HG02759 (cell line): ENCODE data around the gene PRRC2A.

Experiments used
- ATAC-seq: cut with Tn5 transposase; IDR thresholded peaks from one replicate; pipeline ENCODE4 v1.9.1; 2021; ENCODE audit warnings: mild to moderate bottlenecking, moderate library complexity; ENCODE audit not compliant: unreplicated experiment

PRRC2A gene

DNA sequence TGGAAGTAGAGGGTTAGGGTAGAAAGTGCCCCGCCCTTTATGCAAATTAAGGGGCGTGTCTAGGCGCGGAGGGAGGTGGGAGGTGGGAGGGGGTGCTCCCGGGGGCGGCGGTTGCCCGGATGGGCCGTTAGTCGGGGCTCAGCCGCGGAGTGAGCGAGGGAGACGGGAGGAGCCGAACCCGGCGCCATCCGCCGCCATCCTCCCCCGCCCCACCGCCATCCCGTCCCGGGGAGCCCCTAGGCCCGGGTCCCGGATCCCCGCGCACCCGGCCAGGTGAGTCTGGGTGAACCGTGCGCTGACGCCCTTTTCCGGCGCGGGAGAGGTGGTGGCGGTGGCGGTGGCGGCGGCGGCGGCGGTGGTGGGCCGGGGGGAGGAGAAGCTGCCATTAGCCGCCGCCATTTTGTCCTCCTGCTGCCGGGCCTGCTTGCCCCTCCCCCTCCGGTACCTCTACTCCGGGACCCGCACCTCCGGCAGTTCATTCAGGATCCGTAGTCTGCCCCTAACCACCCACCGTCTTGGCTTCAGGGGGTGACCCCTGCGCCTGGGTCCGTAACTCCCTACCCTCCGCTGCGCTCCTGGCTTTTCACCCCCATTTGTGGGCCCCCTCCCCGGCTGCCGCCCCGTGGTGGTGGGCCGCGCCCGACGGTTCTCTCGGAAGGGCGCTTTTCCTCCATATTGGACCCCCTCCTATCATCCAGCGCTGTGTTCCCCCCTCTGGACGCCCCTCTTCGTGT, at the start of gene PRRC2A:
Gene PRRC2A, plus strand, starts transcription at position 130 of the 734 bp plus-strand sequence. CDS start 2,075 bp downstream, outside the sequence.
- ATAC-seq = peak; percentile 71

DNA sequence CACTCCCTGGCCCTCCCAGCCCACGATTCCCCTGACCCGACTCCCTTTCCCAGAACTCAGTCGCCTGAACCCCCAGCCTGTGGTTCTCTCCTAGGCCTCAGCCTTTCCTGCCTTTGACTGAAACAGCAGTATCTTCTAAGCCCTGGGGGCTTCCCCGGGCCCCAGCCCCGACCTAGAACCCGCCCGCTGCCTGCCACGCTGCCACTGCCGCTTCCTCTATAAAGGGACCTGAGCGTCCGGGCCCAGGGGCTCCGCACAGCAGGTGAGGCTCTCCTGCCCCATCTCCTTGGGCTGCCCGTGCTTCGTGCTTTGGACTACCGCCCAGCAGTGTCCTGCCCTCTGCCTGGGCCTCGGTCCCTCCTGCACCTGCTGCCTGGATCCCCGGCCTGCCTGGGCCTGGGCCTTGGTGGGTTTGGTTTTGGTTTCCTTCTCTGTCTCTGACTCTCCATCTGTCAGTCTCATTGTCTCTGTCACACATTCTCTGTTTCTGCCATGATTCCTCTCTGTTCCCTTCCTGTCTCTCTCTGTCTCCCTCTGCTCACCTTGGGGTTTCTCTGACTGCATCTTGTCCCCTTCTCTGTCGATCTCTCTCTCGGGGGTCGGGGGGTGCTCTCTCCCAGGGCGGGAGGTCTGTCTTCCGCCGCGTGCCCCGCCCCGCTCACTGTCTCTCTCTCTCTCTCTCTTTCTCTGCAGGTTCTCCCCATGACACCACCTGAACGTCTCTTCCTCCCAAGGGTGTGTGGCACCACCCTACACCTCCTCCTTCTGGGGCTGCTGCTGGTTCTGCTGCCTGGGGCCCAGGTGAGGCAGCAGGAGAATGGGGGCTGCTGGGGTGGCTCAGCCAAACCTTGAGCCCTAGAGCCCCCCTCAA, 48.2 kb upstream of the PRRC2A start, which contains the start of gene LTA:
Gene LTA, plus strand, starts transcription at position 249 of the 871 bp plus-strand sequence. Its CDS starts 454 bp downstream, at position 703.
- peak; percentile 30 for ATAC-seq

DNA sequence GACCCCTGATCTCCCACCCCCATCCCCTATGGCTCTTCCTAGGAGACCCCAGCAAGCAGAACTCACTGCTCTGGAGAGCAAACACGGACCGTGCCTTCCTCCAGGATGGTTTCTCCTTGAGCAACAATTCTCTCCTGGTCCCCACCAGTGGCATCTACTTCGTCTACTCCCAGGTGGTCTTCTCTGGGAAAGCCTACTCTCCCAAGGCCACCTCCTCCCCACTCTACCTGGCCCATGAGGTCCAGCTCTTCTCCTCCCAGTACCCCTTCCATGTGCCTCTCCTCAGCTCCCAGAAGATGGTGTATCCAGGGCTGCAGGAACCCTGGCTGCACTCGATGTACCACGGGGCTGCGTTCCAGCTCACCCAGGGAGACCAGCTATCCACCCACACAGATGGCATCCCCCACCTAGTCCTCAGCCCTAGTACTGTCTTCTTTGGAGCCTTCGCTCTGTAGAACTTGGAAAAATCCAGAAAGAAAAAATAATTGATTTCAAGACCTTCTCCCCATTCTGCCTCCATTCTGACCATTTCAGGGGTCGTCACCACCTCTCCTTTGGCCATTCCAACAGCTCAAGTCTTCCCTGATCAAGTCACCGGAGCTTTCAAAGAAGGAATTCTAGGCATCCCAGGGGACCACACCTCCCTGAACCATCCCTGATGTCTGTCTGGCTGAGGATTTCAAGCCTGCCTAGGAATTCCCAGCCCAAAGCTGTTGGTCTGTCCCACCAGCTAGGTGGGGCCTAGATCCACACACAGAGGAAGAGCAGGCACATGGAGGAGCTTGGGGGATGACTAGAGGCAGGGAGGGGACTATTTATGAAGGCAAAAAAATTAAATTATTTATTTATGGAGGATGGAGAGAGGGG, 47.0 kb upstream of the PRRC2A start:
- no peak for ATAC-seq

DNA sequence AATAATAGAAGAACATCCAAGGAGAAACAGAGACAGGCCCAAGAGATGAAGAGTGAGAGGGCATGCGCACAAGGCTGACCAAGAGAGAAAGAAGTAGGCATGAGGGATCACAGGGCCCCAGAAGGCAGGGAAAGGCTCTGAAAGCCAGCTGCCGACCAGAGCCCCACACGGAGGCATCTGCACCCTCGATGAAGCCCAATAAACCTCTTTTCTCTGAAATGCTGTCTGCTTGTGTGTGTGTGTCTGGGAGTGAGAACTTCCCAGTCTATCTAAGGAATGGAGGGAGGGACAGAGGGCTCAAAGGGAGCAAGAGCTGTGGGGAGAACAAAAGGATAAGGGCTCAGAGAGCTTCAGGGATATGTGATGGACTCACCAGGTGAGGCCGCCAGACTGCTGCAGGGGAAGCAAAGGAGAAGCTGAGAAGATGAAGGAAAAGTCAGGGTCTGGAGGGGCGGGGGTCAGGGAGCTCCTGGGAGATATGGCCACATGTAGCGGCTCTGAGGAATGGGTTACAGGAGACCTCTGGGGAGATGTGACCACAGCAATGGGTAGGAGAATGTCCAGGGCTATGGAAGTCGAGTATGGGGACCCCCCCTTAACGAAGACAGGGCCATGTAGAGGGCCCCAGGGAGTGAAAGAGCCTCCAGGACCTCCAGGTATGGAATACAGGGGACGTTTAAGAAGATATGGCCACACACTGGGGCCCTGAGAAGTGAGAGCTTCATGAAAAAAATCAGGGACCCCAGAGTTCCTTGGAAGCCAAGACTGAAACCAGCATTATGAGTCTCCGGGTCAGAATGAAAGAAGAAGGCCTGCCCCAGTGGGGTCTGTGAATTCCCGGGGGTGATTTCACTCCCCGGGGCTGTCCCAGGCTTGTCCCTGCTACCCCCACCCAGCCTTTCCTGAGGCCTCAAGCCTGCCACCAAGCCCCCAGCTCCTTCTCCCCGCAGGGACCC, 46.1 kb upstream of the PRRC2A start:
- no peak for ATAC-seq

DNA sequence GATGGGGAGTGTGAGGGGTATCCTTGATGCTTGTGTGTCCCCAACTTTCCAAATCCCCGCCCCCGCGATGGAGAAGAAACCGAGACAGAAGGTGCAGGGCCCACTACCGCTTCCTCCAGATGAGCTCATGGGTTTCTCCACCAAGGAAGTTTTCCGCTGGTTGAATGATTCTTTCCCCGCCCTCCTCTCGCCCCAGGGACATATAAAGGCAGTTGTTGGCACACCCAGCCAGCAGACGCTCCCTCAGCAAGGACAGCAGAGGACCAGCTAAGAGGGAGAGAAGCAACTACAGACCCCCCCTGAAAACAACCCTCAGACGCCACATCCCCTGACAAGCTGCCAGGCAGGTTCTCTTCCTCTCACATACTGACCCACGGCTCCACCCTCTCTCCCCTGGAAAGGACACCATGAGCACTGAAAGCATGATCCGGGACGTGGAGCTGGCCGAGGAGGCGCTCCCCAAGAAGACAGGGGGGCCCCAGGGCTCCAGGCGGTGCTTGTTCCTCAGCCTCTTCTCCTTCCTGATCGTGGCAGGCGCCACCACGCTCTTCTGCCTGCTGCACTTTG, 45.1 kb upstream of the PRRC2A start, which contains the start of gene TNF:
Gene TNF, plus strand, starts transcription at position 231 of the 567 bp plus-strand sequence. Its CDS starts 177 bp downstream, at position 408.
- ATAC-seq = no peak

DNA sequence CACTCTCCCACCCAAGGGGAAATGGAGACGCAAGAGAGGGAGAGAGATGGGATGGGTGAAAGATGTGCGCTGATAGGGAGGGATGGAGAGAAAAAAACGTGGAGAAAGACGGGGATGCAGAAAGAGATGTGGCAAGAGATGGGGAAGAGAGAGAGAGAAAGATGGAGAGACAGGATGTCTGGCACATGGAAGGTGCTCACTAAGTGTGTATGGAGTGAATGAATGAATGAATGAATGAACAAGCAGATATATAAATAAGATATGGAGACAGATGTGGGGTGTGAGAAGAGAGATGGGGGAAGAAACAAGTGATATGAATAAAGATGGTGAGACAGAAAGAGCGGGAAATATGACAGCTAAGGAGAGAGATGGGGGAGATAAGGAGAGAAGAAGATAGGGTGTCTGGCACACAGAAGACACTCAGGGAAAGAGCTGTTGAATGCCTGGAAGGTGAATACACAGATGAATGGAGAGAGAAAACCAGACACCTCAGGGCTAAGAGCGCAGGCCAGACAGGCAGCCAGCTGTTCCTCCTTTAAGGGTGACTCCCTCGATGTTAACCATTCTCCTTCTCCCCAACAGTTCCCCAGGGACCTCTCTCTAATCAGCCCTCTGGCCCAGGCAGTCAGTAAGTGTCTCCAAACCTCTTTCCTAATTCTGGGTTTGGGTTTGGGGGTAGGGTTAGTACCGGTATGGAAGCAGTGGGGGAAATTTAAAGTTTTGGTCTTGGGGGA, 44.4 kb upstream of the PRRC2A start:
- ATAC-seq = no peak

DNA sequence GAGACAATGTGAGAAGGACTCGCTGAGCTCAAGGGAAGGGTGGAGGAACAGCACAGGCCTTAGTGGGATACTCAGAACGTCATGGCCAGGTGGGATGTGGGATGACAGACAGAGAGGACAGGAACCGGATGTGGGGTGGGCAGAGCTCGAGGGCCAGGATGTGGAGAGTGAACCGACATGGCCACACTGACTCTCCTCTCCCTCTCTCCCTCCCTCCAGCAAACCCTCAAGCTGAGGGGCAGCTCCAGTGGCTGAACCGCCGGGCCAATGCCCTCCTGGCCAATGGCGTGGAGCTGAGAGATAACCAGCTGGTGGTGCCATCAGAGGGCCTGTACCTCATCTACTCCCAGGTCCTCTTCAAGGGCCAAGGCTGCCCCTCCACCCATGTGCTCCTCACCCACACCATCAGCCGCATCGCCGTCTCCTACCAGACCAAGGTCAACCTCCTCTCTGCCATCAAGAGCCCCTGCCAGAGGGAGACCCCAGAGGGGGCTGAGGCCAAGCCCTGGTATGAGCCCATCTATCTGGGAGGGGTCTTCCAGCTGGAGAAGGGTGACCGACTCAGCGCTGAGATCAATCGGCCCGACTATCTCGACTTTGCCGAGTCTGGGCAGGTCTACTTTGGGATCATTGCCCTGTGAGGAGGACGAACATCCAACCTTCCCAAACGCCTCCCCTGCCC, 43.5 kb upstream of the PRRC2A start:
- no peak for ATAC-seq

DNA sequence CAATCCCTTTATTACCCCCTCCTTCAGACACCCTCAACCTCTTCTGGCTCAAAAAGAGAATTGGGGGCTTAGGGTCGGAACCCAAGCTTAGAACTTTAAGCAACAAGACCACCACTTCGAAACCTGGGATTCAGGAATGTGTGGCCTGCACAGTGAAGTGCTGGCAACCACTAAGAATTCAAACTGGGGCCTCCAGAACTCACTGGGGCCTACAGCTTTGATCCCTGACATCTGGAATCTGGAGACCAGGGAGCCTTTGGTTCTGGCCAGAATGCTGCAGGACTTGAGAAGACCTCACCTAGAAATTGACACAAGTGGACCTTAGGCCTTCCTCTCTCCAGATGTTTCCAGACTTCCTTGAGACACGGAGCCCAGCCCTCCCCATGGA, 42.9 kb upstream of the PRRC2A start:
- ATAC-seq = no peak

DNA sequence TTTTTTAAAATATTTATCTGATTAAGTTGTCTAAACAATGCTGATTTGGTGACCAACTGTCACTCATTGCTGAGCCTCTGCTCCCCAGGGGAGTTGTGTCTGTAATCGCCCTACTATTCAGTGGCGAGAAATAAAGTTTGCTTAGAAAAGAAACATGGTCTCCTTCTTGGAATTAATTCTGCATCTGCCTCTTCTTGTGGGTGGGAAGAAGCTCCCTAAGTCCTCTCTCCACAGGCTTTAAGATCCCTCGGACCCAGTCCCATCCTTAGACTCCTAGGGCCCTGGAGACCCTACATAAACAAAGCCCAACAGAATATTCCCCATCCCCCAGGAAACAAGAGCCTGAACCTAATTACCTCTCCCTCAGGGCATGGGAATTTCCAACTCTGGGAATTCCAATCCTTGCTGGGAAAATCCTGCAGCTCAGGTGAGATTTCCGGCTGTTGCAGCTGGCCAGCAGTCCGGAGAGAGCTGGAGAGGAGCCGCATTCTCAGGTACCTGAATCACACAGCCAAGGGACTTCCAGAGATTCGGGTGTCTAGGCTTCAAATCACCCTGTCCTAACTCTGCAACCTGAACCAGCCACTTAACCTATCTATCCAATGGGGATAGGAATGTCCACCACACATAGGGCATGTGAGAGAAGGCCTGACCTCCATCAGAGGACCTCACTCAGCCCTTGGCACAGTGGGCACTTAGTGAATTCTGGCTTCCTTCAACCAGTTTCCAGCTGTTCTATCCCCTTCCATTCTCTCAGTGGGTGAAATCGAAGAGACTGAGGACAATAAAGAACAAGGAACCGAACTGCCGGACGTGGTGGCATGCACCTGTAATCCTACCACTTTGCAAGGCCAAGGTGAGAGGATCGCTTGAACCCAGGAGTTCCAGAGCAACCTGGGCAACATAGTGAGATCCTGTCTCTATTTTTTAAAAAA, 42.1 kb upstream of the PRRC2A start:
- ATAC-seq = no peak

DNA sequence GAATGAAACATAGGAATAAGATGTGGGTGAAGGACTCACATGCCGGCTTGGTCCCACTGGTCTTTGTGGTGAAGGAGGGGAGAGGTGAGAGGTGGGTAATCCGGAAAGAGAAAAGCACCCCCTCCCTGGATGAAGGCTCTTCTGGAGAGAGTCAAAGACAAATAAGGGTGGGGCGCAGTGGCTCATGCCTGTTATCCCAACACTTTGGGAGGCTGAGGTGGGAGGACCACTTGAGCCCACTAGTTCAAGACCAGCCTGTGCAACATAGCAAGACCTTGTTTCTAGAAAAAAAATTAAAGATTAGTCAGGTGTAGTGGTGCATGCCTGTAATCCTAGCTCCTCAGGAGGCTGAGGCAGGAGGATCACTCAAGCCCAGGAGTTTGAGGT, 41.4 kb upstream of the PRRC2A start:
- no peak for ATAC-seq

DNA sequence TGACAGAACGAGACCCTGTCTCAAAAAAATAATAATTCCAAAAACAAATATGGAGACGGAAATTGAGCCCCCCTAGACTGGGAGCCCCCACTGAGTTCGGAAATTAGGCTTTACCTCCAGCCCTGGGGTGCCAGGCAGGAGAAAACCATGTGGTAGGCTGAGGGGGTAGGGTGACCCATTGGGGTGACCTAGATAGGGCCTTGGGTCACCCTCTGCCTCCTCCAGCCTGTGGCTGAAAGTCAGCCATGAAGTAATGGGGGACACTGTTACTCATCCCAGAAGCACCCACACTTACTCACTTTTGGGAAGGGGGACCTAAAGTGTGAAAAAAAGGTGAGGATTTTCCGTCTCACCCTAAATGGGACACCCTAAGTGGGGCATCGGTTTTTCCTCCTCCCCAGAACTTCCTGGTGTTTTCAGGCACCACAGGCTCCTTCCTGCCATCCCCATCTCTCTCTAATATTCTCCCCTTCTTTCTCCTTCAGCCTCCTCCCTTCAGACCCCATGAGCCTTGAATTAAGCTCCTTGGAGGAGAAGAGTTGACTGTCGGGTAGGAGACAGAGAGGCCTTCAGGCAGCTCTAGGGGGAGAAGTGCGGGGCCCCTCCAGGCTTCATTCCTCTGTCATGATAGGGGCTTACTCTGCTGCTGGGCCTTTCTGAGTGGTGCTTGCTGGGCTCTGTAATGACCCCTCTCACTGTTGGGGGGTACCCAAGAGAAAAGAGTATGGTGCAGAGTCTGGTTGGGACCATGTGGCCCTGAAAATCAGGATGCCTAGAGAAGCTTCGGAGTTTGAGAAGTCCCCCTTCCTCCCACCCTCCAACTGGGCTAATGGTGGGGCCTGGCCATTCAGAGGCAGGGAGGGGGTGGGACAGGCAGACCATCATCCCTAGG, 40.7 kb upstream of the PRRC2A start:
- no peak for ATAC-seq

DNA sequence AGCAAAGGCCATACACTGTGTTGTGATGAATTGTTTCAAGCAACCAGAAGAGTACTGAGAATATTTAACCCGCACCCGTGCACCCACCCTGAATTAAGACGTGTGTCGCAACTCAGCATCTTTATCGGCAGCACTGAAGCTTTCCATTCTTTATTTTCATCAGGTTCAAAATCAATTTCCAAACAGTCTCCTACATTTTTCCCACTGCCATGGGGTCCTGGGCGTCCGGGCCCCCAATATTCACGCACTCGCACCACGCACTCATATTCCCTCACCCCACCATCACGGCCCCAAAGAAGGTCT, 40.1 kb upstream of the PRRC2A start:
- no peak for ATAC-seq

DNA sequence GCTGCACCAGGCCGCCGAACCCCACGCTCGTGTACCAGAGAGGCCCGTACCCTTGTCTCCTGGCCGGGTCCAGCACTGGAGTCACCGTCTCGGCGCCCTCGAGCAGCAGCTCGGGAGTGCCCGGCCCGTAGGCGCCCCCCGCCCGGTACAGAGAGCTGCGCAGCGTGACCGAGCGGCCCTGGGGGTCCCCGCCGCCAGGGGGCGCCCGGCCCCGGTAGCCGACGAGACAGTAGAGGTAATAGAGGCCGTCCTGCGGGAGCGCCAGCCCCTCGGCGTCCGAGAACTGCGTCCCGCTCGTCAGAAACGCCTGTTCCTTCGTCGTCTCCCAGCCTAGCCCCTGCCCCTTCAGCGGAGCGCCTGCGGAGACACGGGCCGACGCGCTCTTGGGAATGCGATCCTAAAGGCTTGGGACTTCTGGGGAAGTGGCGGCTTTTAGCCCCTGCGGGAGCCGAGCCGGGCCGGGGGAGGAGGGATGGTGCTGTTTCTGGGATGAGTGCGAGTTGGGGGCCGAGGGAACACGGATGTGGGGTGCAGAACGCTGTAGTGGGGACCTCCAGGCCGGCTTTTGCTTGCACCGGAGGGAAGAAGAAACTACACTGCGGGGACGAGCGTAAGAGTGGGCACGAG, 39.6 kb upstream of the PRRC2A start:
- peak; percentile 73 for ATAC-seq

DNA sequence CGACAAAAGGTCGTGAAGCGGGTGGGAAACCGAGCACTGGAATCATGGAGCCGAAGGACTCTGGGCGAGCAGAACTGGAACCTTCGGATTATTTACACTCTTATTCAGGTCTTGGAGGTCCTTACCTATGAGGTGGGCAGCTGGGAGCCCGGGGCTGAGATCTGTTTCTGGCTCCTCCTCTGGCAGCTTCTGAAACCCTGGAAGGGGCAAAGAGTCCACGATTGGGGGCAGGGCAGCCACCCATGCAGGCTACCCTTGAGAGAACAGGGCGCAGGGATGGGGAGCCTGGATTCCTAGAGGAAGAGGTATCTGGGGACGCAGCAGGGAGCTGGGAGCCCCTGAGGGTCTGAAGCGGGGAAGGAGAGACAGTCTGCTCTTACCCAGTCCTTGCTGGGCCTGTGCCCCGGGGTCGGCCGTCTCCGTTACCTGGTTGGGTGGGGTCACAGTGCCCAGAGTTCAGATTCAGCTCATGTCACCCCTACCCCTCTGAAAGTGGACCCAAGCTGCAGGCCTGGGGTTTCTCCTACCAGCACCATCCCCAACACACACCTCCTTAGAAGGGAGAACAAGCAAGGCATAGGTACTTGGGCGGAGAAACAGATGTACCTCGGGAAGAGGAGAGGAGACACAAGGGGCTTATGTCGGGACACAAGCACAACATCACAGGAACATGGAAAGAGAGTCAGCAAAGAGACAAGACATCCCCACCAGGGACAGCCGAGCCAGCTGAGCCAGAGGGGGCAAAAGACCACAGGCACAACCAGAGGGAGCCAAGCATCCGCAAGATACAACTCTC, 38.9 kb upstream of the PRRC2A start:
- ATAC-seq = no peak

DNA sequence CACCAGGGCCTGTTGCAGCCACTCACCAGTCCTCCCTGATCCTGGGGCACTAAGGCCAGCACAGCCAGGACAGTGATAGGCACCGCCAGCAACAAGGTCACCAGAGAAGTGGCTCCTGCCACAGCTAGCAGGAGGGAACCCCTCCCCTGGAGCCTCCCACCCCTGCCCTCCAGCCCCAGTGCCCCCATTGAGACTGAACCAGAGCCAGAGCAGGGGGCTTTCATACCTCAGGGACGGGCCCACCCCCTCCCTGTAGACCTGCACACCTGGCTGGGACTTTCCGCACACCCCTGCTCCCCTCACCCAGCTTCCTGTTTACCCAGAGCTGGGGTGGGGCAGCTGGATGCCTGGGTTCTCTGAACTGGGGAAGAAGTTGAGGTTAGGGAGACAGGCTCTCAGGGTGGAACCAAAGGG, 38.3 kb upstream of the PRRC2A start, which contains the start of gene LTB:
Gene LTB, minus strand, starts transcription at position 195 of the 414 bp plus-strand sequence. Its CDS starts 7 bp downstream, at position 188.
- no peak for ATAC-seq
